Stimulated activated naive CD4-positive, alpha-beta T cell treated with Interleukin-2 at 50 U/mL for 16 hours (primary cell): ENCODE results near the gene NUDT21.
"Not testable (repeated sequence)": the region's sequence is repeated elsewhere in the genome, so short reads cannot be mapped to it uniquely, and the experiment has no call there.

Experiments used
- DNase-seq: peaks from one replicate; lab custom pipeline; 2025; lab: John Stamatoyannopoulos, UW

NUDT21 gene

GRCh38 chr16:56450986-56451752, at the start of gene NUDT21, which contains the start of gene OGFOD1:
TSS of gene NUDT21 (minus strand) at chr16:56451332. CDS start at chr16:56451202, 130 bp downstream.
TSS of gene OGFOD1 (plus strand) at chr16:56451554. CDS start at chr16:56451613, 59 bp downstream.
- peak; percentile 94 for DNase-seq

GRCh38 chr16:56493815-56494214, 42.7 kb upstream of the NUDT21 start:
- no peak for DNase-seq

- no peak for DNase-seq
These were observed 42.0 kb upstream of the NUDT21 start for GRCh38 chr16:56493126-56493525.

- no peak for DNase-seq
These were observed 40.6 kb upstream of the NUDT21 start for GRCh38 chr16:56491657-56492261.

- not testable (repeated sequence) for DNase-seq
These were observed 37.7 kb upstream of the NUDT21 start for GRCh38 chr16:56488868-56489267.

GRCh38 chr16:56488035-56488434, 36.9 kb upstream of the NUDT21 start:
- DNase-seq: no peak

GRCh38 chr16:56483394-56483793, 32.3 kb upstream of the NUDT21 start:
- no peak for DNase-seq

- DNase-seq: no peak
These were observed 31.6 kb upstream of the NUDT21 start for GRCh38 chr16:56482683-56483236.

- DNase-seq: no peak
These were observed 30.5 kb upstream of the NUDT21 start for GRCh38 chr16:56481468-56482122.

- DNase-seq: no peak
These were observed 29.8 kb upstream of the NUDT21 start for GRCh38 chr16:56480776-56481467.

- DNase-seq: no peak
These were observed 28.3 kb upstream of the NUDT21 start for GRCh38 chr16:56479469-56479868.

GRCh38 chr16:56478281-56479049, 27.3 kb upstream of the NUDT21 start:
- no peak for DNase-seq

- DNase-seq: no peak
These were observed 26.2 kb upstream of the NUDT21 start for GRCh38 chr16:56477096-56477878.

GRCh38 chr16:56475201-56475600, 24.1 kb upstream of the NUDT21 start:
- DNase-seq: no peak

GRCh38 chr16:56470666-56471065, 19.5 kb upstream of the NUDT21 start:
- no peak for DNase-seq

GRCh38 chr16:56470232-56470631, 19.1 kb upstream of the NUDT21 start:
- no peak for DNase-seq

- DNase-seq: no peak
These were observed 18.6 kb upstream of the NUDT21 start for GRCh38 chr16:56469748-56470147.

- no peak for DNase-seq
These were observed 17.7 kb upstream of the NUDT21 start for GRCh38 chr16:56468800-56469199.

- DNase-seq: no peak
These were observed 15.2 kb upstream of the NUDT21 start for GRCh38 chr16:56466344-56466743.

GRCh38 chr16:56463153-56463552, 12.0 kb upstream of the NUDT21 start:
- DNase-seq: no peak
